ENCODE results near the gene PACSIN2.

- TF ChIP-seq CTCF (IDR thresholded peaks at IDR 0.05; ENCODE audit: low read depth, low read length, poor library complexity, severe bottlenecking), result no peak
- TF ChIP-seq EZH2phosphoT487 (IDR thresholded peaks at IDR 0.05; ENCODE audit: borderline replicate concordance, low read length), result no peak
These were observed 81.4 kb downstream of the PACSIN2 start for GRCh38 chr22:42933485-42934091.

Measured in DOHH2 (cell line).